Ovary (tissue), 9 donors: ENCODE results near the gene BTBD9. TPM values are rescaled to one million over a fixed set of nuclear protein-coding genes. Genes with fewer than 3 reads are reported as not detected.

Experiments
- DNase-seq, 5 donors: peaks; one replicate each; pipeline ENCODE4 v3.0.0-alpha.2; 2019 to 2020
- H3K27ac ChIP-seq, 2 donors: fragments of 200-600 bp; one replicate each; pipeline versions ENCODE4 v1.5.1 to v1.8.0; 2019 to 2022
- H3K27me3 ChIP-seq: fragments of 200-600 bp; one replicate; pipeline ENCODE4 v1.8.0; 2022
- H3K36me3 ChIP-seq: fragments of 200-600 bp; sonication (generic); one replicate; pipeline ENCODE4 v1.5.1; 2019
- H3K4me1 ChIP-seq: one replicate; pipeline ENCODE4 v1.8.1; 2013; ENCODE audit warnings: mild to moderate bottlenecking, moderate library complexity; ENCODE audit not compliant: insufficient read depth
- H3K4me3 ChIP-seq: fragments of 200-600 bp; sonication (generic); one replicate; pipeline ENCODE4 v1.5.1; 2017
- H3K9me3 ChIP-seq, 2 donors: fragments of 200-600 bp in 1 of 2; sonication (generic) in 1 of 2; one replicate each; pipeline versions ENCODE4 v1.5.1 to v1.8.1; 2013 to 2019; ENCODE audit warnings: mild to moderate bottlenecking in 1 of 2, moderate library complexity in 1 of 2
- CTCF ChIP-seq, 3 donors: fragments of 450-650 bp in 2 of 3; fragments of 200-600 bp in 1 of 3; IDR thresholded peaks; one replicate each; pipeline versions ENCODE4 v1.5.1 to v1.8.0; 2016 to 2022; ENCODE audit warnings: antibody characterized with exemption in 3 of 3, mild to moderate bottlenecking in 1 of 3
- EP300 ChIP-seq: sonication (generic); formaldehyde crosslinking; IDR thresholded peaks from one replicate; pipeline ENCODE4 v1.6.1; 2017; ENCODE audit warnings: antibody characterized with exemption
- POLR2A ChIP-seq: fragments of 450-650 bp; IDR thresholded peaks from one replicate; pipeline ENCODE4 v1.6.1; 2017; ENCODE audit warnings: antibody characterized with exemption, mild to moderate bottlenecking, moderate library complexity
- WGBS, 3 donors: extraction: QIAGEN DNeasy Blood & Tissue Kit in 1 of 3; methylation state at CpG; one replicate each; pipeline versions ENCODE4 v1.1.5 to v1.1.7; 2013 to 2017; 5-methylcytosine and 5-hydroxymethylcytosine counted together
- intact Hi-C, 4 donors: fragments of 100-400 bp; cut with DNase I; formaldehyde crosslinking; loops; one replicate each; pipeline versions ENCODE4 v1.11.0 to v1.15.1; 2022 to 2023
- polyA plus RNA-seq, 2 donors: library from polyadenylated mRNA; stranded (reverse); fragments of 200-250 nt in 1 of 2; fragments of 350-450 nt in 1 of 2; fragmentation: Illumina TruSeq in 1 of 2; extraction: RNeasy Lipid Tissue Mini Kit (QIAGEN cat#74804) in 1 of 2; gene quantifications; one replicate each; pipeline ENCODE4 v1.2.3, GENCODE V29; 2013 to 2014
- total RNA-seq, 7 donors: library from RNA; depleted of rRNA in 2 of 7; stranded (reverse); fragments of >200 nt in 2 of 7; fragmentation: NEBNext Ultra II Directional in 3 of 7; extraction: Animal tissue kit (Norgen Biotek cat#: 25700) in 3 of 7; gene quantifications; one replicate each; pipeline versions ENCODE4 v1.1.0 to v1.2.4, GENCODE V29; 2016 to 2023
- donor health status: DM: no; HTN: no; CAD: no; lungs with moderate emphysema.
- donor health status: DM: no; HTN: no; CAD: no.
- donor health status: Bipolar disorder and iron deficiency.
- donor health status: DM: yes; HTN: yes; CAD: no.
- donor health status: DM: no; HTN: no; CAD: no.
- donor health status: DM: yes; HTN: yes; CAD: no.

BTBD9 gene
- total and polyA plus RNA-seq, 9 donors, result 7.2 to 28.8 (median 21.0) TPM

- H3K27me3 ChIP-seq, result no peaks in the 10 kb centered on the region
- H3K4me1 ChIP-seq, result peaks cover 5% of the 10 kb centered on the region
- H3K4me3 ChIP-seq, result no peak overlapping the region
- 82 to 85% (median 84%) methylated on average over 3 of the region's 3 CpGs for WGBS, 3 donors
- H3K9me3 ChIP-seq, result no peaks in the 10 kb centered on the region
- TF ChIP-seq POLR2A (no peak), CTCF (IDR thresholded peaks at IDR 0.05) (no peak), EP300 (no peak)
- H3K27ac ChIP-seq, result no peak overlapping the region
- no peaks in the 10 kb centered on the region for H3K36me3 ChIP-seq
- intact Hi-C loops, result loop anchor here in 1 of 4 donors (2.0 kb wide), 1 partner anchor 28 kb away; no protein-coding TSS in a partner anchor
- DNase-seq, result no peak
These were observed 6.6 kb upstream of the BTBD9 start for GRCh38 chr6:38646166-38646878.

GRCh38 chr6:38644951-38645350 is 5.2 kb upstream of the BTBD9 start:
- H3K27me3 ChIP-seq, result no peaks in the 10 kb centered on the region
- H3K4me1 ChIP-seq, result peaks cover 8% of the 10 kb centered on the region
- intact Hi-C loops, result no loop called here
- H3K36me3 ChIP-seq, result no peaks in the 10 kb centered on the region
- TF ChIP-seq EP300 (no peak), POLR2A (no peak), CTCF (IDR thresholded peaks at IDR 0.05) (no peak)
- peak overlapping the region in 1 of 2 donors; percentile 38 for H3K27ac ChIP-seq
- WGBS, 3 donors, result 5 to 8% (median 6%) methylated on average over 1 of the region's 1 CpG
- no peak overlapping the region for H3K4me3 ChIP-seq
- no peak for DNase-seq
- H3K9me3 ChIP-seq, result no peaks in the 10 kb centered on the region

- TF ChIP-seq EP300 (no peak), POLR2A (no peak), CTCF (IDR thresholded peaks at IDR 0.05) (no peak)
- Histone ChIP-seq H3K36me3 (no peaks in the 10 kb centered on the region), H3K4me1 (peaks cover 6% of the 10 kb centered on the region), H3K27ac (peak overlapping the region; percentile 74 to 94), H3K4me3 (peak overlapping the region; percentile 88), H3K27me3 (no peaks in the 10 kb centered on the region), H3K9me3 (no peaks in the 10 kb centered on the region)
- peak in 4 of 5 donors; percentile 18 to 39 (median 32) for DNase-seq
- 1 to 3% (median 2%) methylated on average over 31 to 32 of the region's 32 CpGs for WGBS, 3 donors
- intact Hi-C loops, result no loop called here
These were observed 634 bp upstream of the BTBD9 start for GRCh38 chr6:38640216-38640909.

GRCh38 chr6:38638941-38639497 is 710 bp downstream of the BTBD9 start:
- 2 to 3% (median 2%) methylated on average over 15 of the region's 15 CpGs for WGBS, 3 donors
- Histone ChIP-seq H3K4me1 (peaks cover 5% of the 10 kb centered on the region), H3K27me3 (no peaks in the 10 kb centered on the region), H3K27ac (peak overlapping the region; percentile 74 to 94), H3K9me3 (no peaks in the 10 kb centered on the region), H3K36me3 (no peaks in the 10 kb centered on the region), H3K4me3 (peak overlapping the region; percentile 88)
- peak in 2 of 5 donors; percentile 50 to 64 for DNase-seq
- TF ChIP-seq POLR2A, result no peak
- no peak for TF ChIP-seq EP300
- no peak for TF ChIP-seq CTCF (IDR thresholded peaks at IDR 0.05)
- intact Hi-C loops, result no loop called here
